K562 (cell line): Measurements from ENCODE around the gene DCAF10. TPM values are rescaled to one million over a fixed set of nuclear protein-coding genes. Genes with fewer than 3 reads are reported as not detected.

Experiments used
- ATF1 ChIP-seq, 2 experiments: fragments of 450-650 bp in 1 of 2; IDR thresholded peaks; 2 replicates each; pipeline ENCODE4 v1.6.1; 2016; ENCODE audit warnings: missing compliant biosample characterization in 1 of 2, missing genetic modification characterization in 1 of 2
- CEBPB ChIP-seq: fragments of 450-650 bp; IDR thresholded peaks from 2 replicates; pipeline ENCODE4 v1.6.1; 2016; ENCODE audit warnings: missing genetic modification characterization, missing compliant biosample characterization
- CHD4 ChIP-seq: fragments of 200-600 bp; sonication (generic); IDR thresholded peaks from 3 replicates; pipeline ENCODE4 v1.6.1; 2012; ENCODE audit warnings: low read depth, mild to moderate bottlenecking, mixed read lengths, low read length, inconsistent platforms; ENCODE audit not compliant: insufficient read depth, insufficient replicate concordance, poor library complexity, severe bottlenecking
- FOXA3 ChIP-seq, 2 experiments: fragments of 450-650 bp in 1 of 2; sonication (generic) in 1 of 2; formaldehyde crosslinking; IDR thresholded peaks in 1 of 2; conservative IDR thresholded peaks in 1 of 2; 2 replicates each; pipeline versions ENCODE4 v1.4.0 to v1.8.0; 2020 to 2022; ENCODE audit warnings: mild to moderate bottlenecking in 2 of 2, missing genetic modification reagents in 1 of 2
- FUS ChIP-seq: fragments of 200-400 bp; formaldehyde crosslinking; optimal IDR thresholded peaks from 2 replicates; pipeline ENCODE3; 2017; ENCODE audit warnings: low read depth, low read length
- L3MBTL2 ChIP-seq: fragments of 450-650 bp; IDR thresholded peaks from 2 replicates; pipeline ENCODE4 v1.6.1; 2016; ENCODE audit warnings: mild to moderate bottlenecking, moderate library complexity
- MAZ ChIP-seq, 2 experiments: fragments of 450-650 bp in 1 of 2; sonication (generic) in 1 of 2; formaldehyde crosslinking; IDR thresholded peaks in 1 of 2; conservative IDR thresholded peaks in 1 of 2; 2 replicates each; pipeline versions ENCODE4 v1.4.0 to v1.5.0; 2020; ENCODE audit warnings: mild to moderate bottlenecking in 1 of 2, missing genetic modification reagents in 1 of 2
- NR0B1 ChIP-seq: fragments of 450-650 bp; IDR thresholded peaks from one replicate; pipeline ENCODE4 v1.6.1; 2018; ENCODE audit warnings: mild to moderate bottlenecking, moderate library complexity; ENCODE audit not compliant: partially characterized antibody
- NR2C2 ChIP-seq, 2 experiments: fragments of 200-800 bp in 1 of 2; sonication (Bioruptor generic) in 1 of 2; sonication (generic) in 1 of 2; formaldehyde crosslinking in 1 of 2; IDR thresholded peaks; 2 replicates each; pipeline versions ENCODE4 v1.6.1 to v1.8.0; 2016 to 2022; ENCODE audit warnings: mild to moderate bottlenecking in 1 of 2, missing compliant biosample characterization in 1 of 2, missing genetic modification characterization in 1 of 2, missing genetic modification reagents in 1 of 2
- PHF8 ChIP-seq: fragments of 200-600 bp; sonication (generic); IDR thresholded peaks from 2 replicates; pipeline ENCODE4 v1.6.1; 2012; ENCODE audit warnings: mixed run types, mild to moderate bottlenecking, inconsistent platforms, low read length, moderate library complexity, borderline replicate concordance
- SMAD3 ChIP-seq: fragments of 450-650 bp; formaldehyde crosslinking; conservative IDR thresholded peaks from 2 replicates; pipeline ENCODE4 v1.4.0; 2020; ENCODE audit warnings: mild to moderate bottlenecking
- TCF7 ChIP-seq: sonication (generic); IDR thresholded peaks from 2 replicates; pipeline ENCODE4 v1.6.1; 2016; ENCODE audit warnings: antibody characterized with exemption, borderline replicate concordance
- TCF7L2 ChIP-seq: fragments of 150-350 bp; IDR thresholded peaks from 2 replicates; pipeline ENCODE4 v1.6.1; 2016; ENCODE audit warnings: low read depth, mild to moderate bottlenecking, low read length, moderate library complexity
- ZNF445 ChIP-seq: fragments of 250-450 bp; sonication (Bioruptor Pico); IDR thresholded peaks from 2 replicates; pipeline ENCODE4 v1.4.0; 2020; ENCODE audit warnings: low read depth, mild to moderate bottlenecking, moderate library complexity
- polyA plus RNA-seq, 8 experiments: library from polyadenylated mRNA; depleted of rRNA in 4 of 8; stranded (reverse) in 5 of 8; unstranded in 3 of 8; fragments of >200 nt; fragmentation: Nextera tagmentation in 2 of 8; fragmentation: Illumina TruSeq in 1 of 8; extraction: Ambion mirVana in 2 of 8; extraction: Trizol in 1 of 8; gene quantifications; 2 replicates each; pipeline versions ENCODE4 v1.2.1 to v1.2.3, GENCODE V29; 2011 to 2014; ENCODE audit warnings: inconsistent platforms in 1 of 8, missing spikeins in 1 of 8
- total RNA-seq, 7 experiments: library from RNA; depleted of rRNA in 6 of 7; stranded (reverse); fragments of >200 nt in 6 of 7; fragmentation: Illumina TruSeq in 2 of 7; extraction: Trizol in 2 of 7; gene quantifications; 2 replicates each; pipeline versions ENCODE4 v1.2.1 to v1.2.3, GENCODE V29; 2011 to 2021; ENCODE audit warnings: low replicate concordance in 1 of 7
- TF ChIP-seq, protein P1 (sequence below), 2 experiments: fragments of 450-650 bp in 1 of 2; sonication (generic) in 1 of 2; formaldehyde crosslinking in 1 of 2; IDR thresholded peaks; 2 replicates each; pipeline versions ENCODE4 v1.7.1 to v1.9.0; 2016 to 2022; ENCODE audit warnings: inconsistent platforms in 1 of 2, mild to moderate bottlenecking in 1 of 2, missing genetic modification reagents in 1 of 2

The DCAF10 gene
- total and polyA plus RNA-seq, 9 of the 15 experiments (the other 6 are each of a cell fraction or from before 2014, with no cell fraction given) = 6.8 to 40.1 (median 16.9) TPM

GRCh38 chr9:37904445-37905130, 104.0 kb downstream of the DCAF10 start (continued):
- TF ChIP-seq PHF8 (peak; percentile 56), FUS (no peak), NR0B1 (no peak), L3MBTL2 (peak; percentile 30; the same call in 1 of the 2 replicates), CEBPB (tag) (peak; percentile 8; the same call in 1 of the 2 replicates), MAZ (CRISPR knock-in tag; conservative IDR thresholded peaks at IDR 0.05 in 1 of 2, IDR thresholded peaks at IDR 0.05 in 1 of 2) (no peak), ATF1 (CRISPR knock-in tag; IDR thresholded peaks at IDR 0.05) (no peak), ATF1 (tag; IDR thresholded peaks at IDR 0.05) (peak; percentile 43), TCF7L2 (no peak), TCF7 (0 out of 2 replicates have a peak, but pooled peaks have one; percentile 34), FOXA3 (CRISPR knock-in tag; conservative IDR thresholded peaks at IDR 0.05 in 1 of 2, IDR thresholded peaks at IDR 0.05 in 1 of 2) (no peak), CHD4 (peak; percentile 27), SMAD3 (CRISPR knock-in tag) (no peak), ZNF445 (CRISPR knock-in tag) (0 out of 2 replicates have a peak, but pooled peaks have one; percentile 5), NR2C2 (CRISPR knock-in tag; IDR thresholded peaks at IDR 0.05) (no peak), NR2C2 (tag; IDR thresholded peaks at IDR 0.05) (peak; percentile 93)
- TF ChIP-seq, protein P1, sequence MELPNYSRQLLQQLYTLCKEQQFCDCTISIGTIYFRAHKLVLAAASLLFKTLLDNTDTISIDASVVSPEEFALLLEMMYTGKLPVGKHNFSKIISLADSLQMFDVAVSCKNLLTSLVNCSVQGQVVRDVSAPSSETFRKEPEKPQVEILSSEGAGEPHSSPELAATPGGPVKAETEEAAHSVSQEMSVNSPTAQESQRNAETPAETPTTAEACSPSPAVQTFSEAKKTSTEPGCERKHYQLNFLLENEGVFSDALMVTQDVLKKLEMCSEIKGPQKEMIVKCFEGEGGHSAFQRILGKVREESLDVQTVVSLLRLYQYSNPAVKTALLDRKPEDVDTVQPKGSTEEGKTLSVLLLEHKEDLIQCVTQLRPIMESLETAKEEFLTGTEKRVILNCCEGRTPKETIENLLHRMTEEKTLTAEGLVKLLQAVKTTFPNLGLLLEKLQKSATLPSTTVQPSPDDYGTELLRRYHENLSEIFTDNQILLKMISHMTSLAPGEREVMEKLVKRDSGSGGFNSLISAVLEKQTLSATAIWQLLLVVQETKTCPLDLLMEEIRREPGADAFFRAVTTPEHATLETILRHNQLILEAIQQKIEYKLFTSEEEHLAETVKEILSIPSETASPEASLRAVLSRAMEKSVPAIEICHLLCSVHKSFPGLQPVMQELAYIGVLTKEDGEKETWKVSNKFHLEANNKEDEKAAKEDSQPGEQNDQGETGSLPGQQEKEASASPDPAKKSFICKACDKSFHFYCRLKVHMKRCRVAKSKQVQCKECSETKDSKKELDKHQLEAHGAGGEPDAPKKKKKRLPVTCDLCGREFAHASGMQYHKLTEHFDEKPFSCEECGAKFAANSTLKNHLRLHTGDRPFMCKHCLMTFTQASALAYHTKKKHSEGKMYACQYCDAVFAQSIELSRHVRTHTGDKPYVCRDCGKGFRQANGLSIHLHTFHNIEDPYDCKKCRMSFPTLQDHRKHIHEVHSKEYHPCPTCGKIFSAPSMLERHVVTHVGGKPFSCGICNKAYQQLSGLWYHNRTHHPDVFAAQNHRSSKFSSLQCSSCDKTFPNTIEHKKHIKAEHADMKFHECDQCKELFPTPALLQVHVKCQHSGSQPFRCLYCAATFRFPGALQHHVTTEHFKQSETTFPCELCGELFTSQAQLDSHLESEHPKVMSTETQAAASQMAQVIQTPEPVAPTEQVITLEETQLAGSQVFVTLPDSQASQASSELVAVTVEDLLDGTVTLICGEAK (IDR thresholded peaks at IDR 0.05) = peak; percentile 17; the same call in 1 of the 2 replicates
- TF ChIP-seq, protein P1 (CRISPR knock-in tag; IDR thresholded peaks at IDR 0.05) = no peak
